Thoracic aorta (tissue), 2 donors: Measurements from ENCODE around the gene MIPEP. TPM values are rescaled to one million over a fixed set of nuclear protein-coding genes. Genes with fewer than 3 reads are reported as not detected.

Source experiments
- ATAC-seq: fragments of 150-250 bp; one replicate; pipeline ENCODE4 v1.8.0; 2017; ENCODE audit warnings: low read depth; ENCODE audit not compliant: insufficient number of reproducible peaks, low FRiP score
- DNase-seq: peaks from one replicate; pipeline ENCODE4 v3.0.0-alpha.2; 2020; ENCODE audit warnings: low spot score
- H3K27ac ChIP-seq, 2 donors: fragments of 200-600 bp; sonication (generic); 1 replicate in 1 of 2; 2 replicates in 1 of 2; pipeline ENCODE4 v1.5.1; 2016; ENCODE audit warnings: mild to moderate bottlenecking in 2 of 2, moderate library complexity in 2 of 2
- H3K27me3 ChIP-seq: fragments of 200-600 bp; sonication (generic); replicated peaks from 2 replicates; pipeline ENCODE4 v1.6.0; 2016; ENCODE audit warnings: mild to moderate bottlenecking; ENCODE audit not compliant: insufficient read depth
- H3K36me3 ChIP-seq: fragments of 200-600 bp; sonication (generic); one replicate; pipeline ENCODE4 v1.5.1; 2016
- H3K4me1 ChIP-seq, 2 donors: fragments of 200-600 bp; sonication (generic); 1 replicate in 1 of 2; 2 replicates in 1 of 2; pipeline versions ENCODE4 v1.5.1 to v1.6.0; 2016; ENCODE audit warnings: low read depth in 2 of 2, mild to moderate bottlenecking in 1 of 2; ENCODE audit not compliant: control insufficient read depth in 1 of 2
- H3K4me3 ChIP-seq: fragments of 200-600 bp; sonication (generic); 2 replicates; pipeline ENCODE4 v1.5.1; 2016; ENCODE audit warnings: mild to moderate bottlenecking
- H3K9me3 ChIP-seq: fragments of 200-600 bp; sonication (generic); 2 replicates; pipeline ENCODE4 v1.5.1; 2016
- total RNA-seq, 2 donors: library from RNA; depleted of rRNA; stranded (reverse); fragments of >200 nt; gene quantifications; one replicate each; pipeline versions ENCODE4 v1.1.0 to v1.2.3, GENCODE V29; 2016
- TF ChIP-seq, protein P1 (sequence below): fragments of 200-600 bp; sonication (generic); IDR thresholded peaks from one replicate; pipeline ENCODE4 v1.5.1; 2019; ENCODE audit warnings: antibody characterized with exemption

The MIPEP gene
- total RNA-seq, 2 donors from 2014 or later, result 11.6 to 12.0 TPM

DNA sequence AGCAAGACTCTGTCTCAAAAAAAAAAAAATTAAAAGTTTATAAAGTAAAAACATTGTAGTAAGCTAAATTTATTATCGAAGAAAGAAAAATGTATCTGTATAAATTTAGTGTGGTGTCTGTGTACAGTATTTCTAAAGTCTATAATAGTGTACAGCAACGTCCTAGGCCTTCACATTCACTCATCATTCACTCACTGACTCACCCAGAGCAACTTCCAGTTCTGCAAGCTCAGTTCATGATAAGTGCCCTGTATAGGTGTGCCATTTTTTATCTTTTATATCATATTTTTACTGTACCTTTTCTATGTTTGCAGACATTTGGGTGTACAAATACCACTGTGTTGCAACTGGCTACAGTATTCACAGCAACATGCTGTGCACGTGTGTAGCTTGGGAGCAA, 200.9 kb downstream of the MIPEP start:
- no peak for DNase-seq
- H3K27ac ChIP-seq, result no peak overlapping the region
- no peak for ATAC-seq
- H3K4me1 ChIP-seq, result no peaks in the 10 kb centered on the region
- no peaks in the 10 kb centered on the region for H3K27me3 ChIP-seq
- H3K36me3 ChIP-seq, result no peaks in the 10 kb centered on the region
- H3K4me3 ChIP-seq, result no peak overlapping the region
- no peaks in the 10 kb centered on the region for H3K9me3 ChIP-seq
- TF ChIP-seq, protein P1, sequence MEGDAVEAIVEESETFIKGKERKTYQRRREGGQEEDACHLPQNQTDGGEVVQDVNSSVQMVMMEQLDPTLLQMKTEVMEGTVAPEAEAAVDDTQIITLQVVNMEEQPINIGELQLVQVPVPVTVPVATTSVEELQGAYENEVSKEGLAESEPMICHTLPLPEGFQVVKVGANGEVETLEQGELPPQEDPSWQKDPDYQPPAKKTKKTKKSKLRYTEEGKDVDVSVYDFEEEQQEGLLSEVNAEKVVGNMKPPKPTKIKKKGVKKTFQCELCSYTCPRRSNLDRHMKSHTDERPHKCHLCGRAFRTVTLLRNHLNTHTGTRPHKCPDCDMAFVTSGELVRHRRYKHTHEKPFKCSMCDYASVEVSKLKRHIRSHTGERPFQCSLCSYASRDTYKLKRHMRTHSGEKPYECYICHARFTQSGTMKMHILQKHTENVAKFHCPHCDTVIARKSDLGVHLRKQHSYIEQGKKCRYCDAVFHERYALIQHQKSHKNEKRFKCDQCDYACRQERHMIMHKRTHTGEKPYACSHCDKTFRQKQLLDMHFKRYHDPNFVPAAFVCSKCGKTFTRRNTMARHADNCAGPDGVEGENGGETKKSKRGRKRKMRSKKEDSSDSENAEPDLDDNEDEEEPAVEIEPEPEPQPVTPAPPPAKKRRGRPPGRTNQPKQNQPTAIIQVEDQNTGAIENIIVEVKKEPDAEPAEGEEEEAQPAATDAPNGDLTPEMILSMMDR, result no peak

DNA sequence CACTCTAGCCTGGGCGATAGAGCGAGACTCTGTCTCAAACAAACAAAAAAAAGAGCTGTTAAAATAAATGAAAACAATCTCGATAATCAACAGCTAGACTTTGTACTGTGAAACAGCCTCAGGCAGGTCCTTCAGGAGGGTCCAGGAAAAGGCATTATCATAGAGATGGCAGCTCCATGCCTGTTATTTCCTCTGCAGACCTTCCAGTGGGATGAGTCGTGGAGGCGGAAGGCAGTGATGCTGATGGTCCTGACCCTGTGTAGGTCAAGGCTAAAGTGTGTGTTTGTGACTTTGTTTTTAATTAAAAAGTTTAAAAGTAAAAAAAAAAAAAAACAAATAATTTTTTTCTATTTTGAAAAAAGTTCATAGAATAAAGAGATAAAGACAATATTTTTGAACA, 201.6 kb downstream of the MIPEP start:
- H3K4me3 ChIP-seq, result no peak overlapping the region
- H3K4me1 ChIP-seq, result no peaks in the 10 kb centered on the region
- H3K9me3 ChIP-seq, result no peaks in the 10 kb centered on the region
- no peaks in the 10 kb centered on the region for H3K27me3 ChIP-seq
- TF ChIP-seq, protein P1, result no peak
- DNase-seq (no peak), ATAC-seq (no peak)
- no peak overlapping the region for H3K27ac ChIP-seq
- H3K36me3 ChIP-seq, result no peaks in the 10 kb centered on the region

DNA sequence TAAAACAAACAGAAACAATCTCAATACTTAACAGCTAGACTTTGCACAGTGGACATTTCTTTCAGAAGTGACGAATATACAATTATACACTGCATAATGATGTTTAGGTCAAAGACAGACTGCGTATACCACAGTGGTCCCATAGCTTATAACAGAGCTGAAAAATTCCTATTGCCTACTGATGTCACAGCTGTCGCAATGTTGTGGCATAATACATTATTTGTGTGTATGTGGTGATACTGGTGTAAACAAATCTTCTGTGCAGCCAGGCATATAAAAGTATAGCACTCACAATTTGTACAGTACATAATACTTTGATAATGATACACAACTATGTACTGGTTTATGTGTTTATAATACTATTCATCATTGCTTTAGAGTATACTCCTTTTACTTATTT, 202.3 kb downstream of the MIPEP start:
- Histone ChIP-seq H3K4me1 (no peaks in the 10 kb centered on the region), H3K9me3 (no peaks in the 10 kb centered on the region), H3K36me3 (no peaks in the 10 kb centered on the region), H3K4me3 (no peak overlapping the region), H3K27ac (no peak overlapping the region), H3K27me3 (no peaks in the 10 kb centered on the region)
- DNase-seq (no peak), ATAC-seq (no peak)
- TF ChIP-seq, protein P1, result no peak

DNA sequence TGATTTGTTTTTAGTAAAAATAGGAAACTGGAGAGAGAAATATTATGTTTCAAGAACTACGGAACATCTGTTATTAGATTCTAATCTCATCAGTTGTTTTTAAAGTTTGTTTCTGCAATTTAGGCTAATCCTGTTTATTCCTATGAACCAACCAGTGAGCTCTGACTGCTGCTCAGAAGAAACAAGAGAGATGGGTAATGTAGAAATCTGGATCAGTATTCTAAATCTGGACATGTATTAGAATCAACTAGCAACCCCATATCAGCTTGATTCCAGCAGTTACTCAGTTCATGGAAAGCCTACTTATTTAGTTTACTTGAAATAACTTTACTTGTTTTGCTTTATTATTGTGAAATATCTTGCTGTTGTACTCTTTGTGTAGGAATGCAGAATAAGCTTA, 203.8 kb downstream of the MIPEP start:
- Histone ChIP-seq H3K4me1 (no peaks in the 10 kb centered on the region), H3K36me3 (no peaks in the 10 kb centered on the region), H3K9me3 (no peaks in the 10 kb centered on the region), H3K27me3 (no peaks in the 10 kb centered on the region), H3K4me3 (no peak overlapping the region), H3K27ac (no peak overlapping the region)
- no peak for DNase-seq
- ATAC-seq, result no peak
- TF ChIP-seq, protein P1, result no peak

DNA sequence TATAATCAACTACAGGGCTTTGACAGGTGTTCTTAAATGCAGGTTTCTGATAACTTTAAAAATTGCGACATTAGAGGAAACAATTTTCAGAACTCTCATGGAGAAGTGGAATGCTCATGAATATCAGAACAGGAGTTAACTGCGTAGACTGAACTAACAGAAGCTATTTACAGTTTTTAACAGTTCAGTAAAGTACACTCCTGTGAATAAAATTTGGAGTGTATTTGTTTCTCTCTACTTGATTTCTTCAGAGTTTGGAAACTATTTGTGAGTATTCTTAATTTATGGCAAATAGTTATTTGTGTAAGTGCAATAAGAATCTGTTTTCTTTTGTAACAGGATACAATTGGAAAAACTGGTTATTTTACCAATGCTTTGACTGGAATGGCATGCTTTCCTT, 204.6 kb downstream of the MIPEP start:
- Histone ChIP-seq H3K27me3 (no peaks in the 10 kb centered on the region), H3K27ac (no peak overlapping the region), H3K4me1 (no peaks in the 10 kb centered on the region), H3K4me3 (no peak overlapping the region), H3K36me3 (no peaks in the 10 kb centered on the region), H3K9me3 (no peaks in the 10 kb centered on the region)
- DNase-seq (no peak), ATAC-seq (no peak)
- TF ChIP-seq, protein P1, result no peak
